CD4-positive, alpha-beta T cell (primary cell): ENCODE measurements around the gene TLE2. TPM values are rescaled to one million over a fixed set of nuclear protein-coding genes. Genes with fewer than 3 reads are reported as not detected.
A peak's percentile ranks its signal among the peaks of the same experiment; 100 is the strongest.

Experiments used
- ATAC-seq: fragments of 200-7000 bp; cut with Tn5 transposase; one replicate; pipeline ENCODE4 v1.10.0; 2022; ENCODE audit warnings: mild to moderate bottlenecking; ENCODE audit not compliant: poor library complexity
- CTCF ChIA-PET: fragments of 350-600 bp; sonication (Branson Sonifier 250); formaldehyde crosslinking; loops from one replicate; lab custom pipeline; 2021; ENCODE audit warnings: antibody characterized with exemption, inconsistent platforms; lab: Charles Lee
- POLR2A ChIA-PET: fragments of 350-600 bp; sonication (Branson Sonifier 250); formaldehyde crosslinking; loops from one replicate; lab custom pipeline; 2021; ENCODE audit warnings: antibody characterized with exemption, inconsistent platforms; lab: Charles Lee
- DNase-seq, 14 experiments: peaks; one replicate each; pipeline ENCODE4 v3.0.0-alpha.2; 2013 to 2020; ENCODE audit warnings: mixed read lengths in 2 of 14
- H3K27ac ChIP-seq, 2 donors: one replicate each; pipeline versions ENCODE4 v1.5.1 to v1.7.0; 2013; ENCODE audit warnings: low read length in 2 of 2, low read depth in 1 of 2, mild to moderate bottlenecking in 1 of 2
- H3K27me3 ChIP-seq, 2 experiments: 1 replicate in 1 of 2; 2 replicates in 1 of 2; pipeline versions ENCODE4 v1.6.1 to v1.7.0; 2013; ENCODE audit warnings: low read length in 2 of 2, control low read depth in 1 of 2, mild to moderate bottlenecking in 1 of 2, moderate library complexity in 1 of 2; ENCODE audit not compliant: insufficient read depth in 2 of 2, control insufficient read depth in 1 of 2
- H3K36me3 ChIP-seq: one replicate; pipeline ENCODE4 v1.6.1; 2013; ENCODE audit warnings: low read length, control low read depth; ENCODE audit not compliant: insufficient read depth
- H3K4me1 ChIP-seq: one replicate; pipeline ENCODE4 v1.6.1; 2013; ENCODE audit warnings: low read length, control low read depth; ENCODE audit not compliant: insufficient read depth
- H3K4me3 ChIP-seq: one replicate; pipeline ENCODE4 v1.5.1; 2013; ENCODE audit warnings: mild to moderate bottlenecking, low read length, moderate library complexity
- H3K9me3 ChIP-seq, 2 experiments: 1 replicate in 1 of 2; 2 replicates in 1 of 2; pipeline versions ENCODE4 v1.6.1 to v1.7.0; 2013; ENCODE audit warnings: low read length in 2 of 2, mild to moderate bottlenecking in 2 of 2, control low read depth in 1 of 2, moderate library complexity in 1 of 2; ENCODE audit not compliant: control insufficient read depth in 1 of 2, insufficient read depth in 1 of 2
- H3K27ac Mint-ChIP-seq: one replicate; pipeline ENCODE4 v1.8.0; 2020; ENCODE audit warnings: mixed read lengths
- H3K27me3 Mint-ChIP-seq: one replicate; pipeline ENCODE4 v1.8.0; 2021; ENCODE audit warnings: mixed read lengths
- H3K36me3 Mint-ChIP-seq: one replicate; pipeline ENCODE4 v1.8.0; 2021; ENCODE audit warnings: low read depth, mixed read lengths
- H3K4me1 Mint-ChIP-seq: one replicate; pipeline ENCODE4 v1.8.0; 2021; ENCODE audit warnings: low read depth, mixed read lengths
- H3K4me3 Mint-ChIP-seq: one replicate; pipeline ENCODE4 v1.8.0; 2020; ENCODE audit warnings: mild to moderate bottlenecking, mixed read lengths
- H3K9me3 Mint-ChIP-seq: one replicate; pipeline ENCODE4 v1.8.0; 2020; ENCODE audit warnings: mixed read lengths
- CTCF ChIP-seq: fragments of 200-600 bp; IDR thresholded peaks from one replicate; pipeline ENCODE4 v1.8.0; 2022; ENCODE audit warnings: antibody characterized with exemption, mild to moderate bottlenecking
- intact Hi-C, 2 experiments: fragments of 100-400 bp; cut with DNase I in 1 of 2; cut with micrococcal nuclease in 1 of 2; formaldehyde crosslinking; loops; one replicate each; pipeline versions ENCODE4 v1.15.1 to v1.9.0; 2023 to 2025; cut with DNase I, micrococcal nuclease
- total RNA-seq, 174 experiments: library from RNA in 2 of 174; stranded (reverse) in 2 of 174; gene quantifications; one replicate each; pipeline ENCODE4 v1.2.3 and lab custom pipeline; 2021 to 2026

The TLE2 gene
- total RNA-seq, 2 experiments from 2014 or later = 23.9 to 25.0 TPM

DNA sequence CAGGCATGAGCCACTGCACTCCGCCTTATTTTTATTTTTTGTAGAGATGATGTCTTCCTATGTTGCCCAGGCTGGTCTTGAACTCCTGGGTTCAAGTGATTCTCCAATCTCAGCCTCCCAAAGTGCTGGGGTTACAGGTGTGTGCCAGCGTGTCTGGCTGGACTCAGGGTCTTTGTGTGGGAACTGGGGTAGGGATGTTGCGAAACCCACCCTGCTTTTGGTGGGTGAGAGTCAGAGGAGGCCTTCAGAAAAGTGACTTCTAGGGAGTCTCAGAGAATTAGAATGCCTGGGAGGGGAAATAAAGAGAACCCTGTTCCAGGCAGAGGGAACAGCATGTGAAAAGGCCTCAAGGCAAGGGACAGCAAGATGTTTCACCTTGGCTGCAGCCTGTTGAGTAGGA lies 20.0 kb upstream of the TLE2 start:
- no peaks in the 10 kb centered on the region for H3K9me3 Mint-ChIP-seq
- ChIA-PET POLR2A (interaction anchor here (8.9 kb wide), 2 partner anchors 11 to 12 kb away, joined by 80 to 140 read pairs; partner anchors contain the start of gene TLE5), CTCF (no interaction called here)
- Histone ChIP-seq H3K36me3 (peaks cover 11% of the 10 kb centered on the region), H3K4me1 (peaks cover 41% of the 10 kb centered on the region), H3K4me3 (no peak overlapping the region), H3K27me3 (no peaks in the 10 kb centered on the region), H3K27ac (no peak overlapping the region), H3K9me3 (peaks cover 0 to 3% of the 10 kb centered on the region in 2 experiments)
- no peaks in the 10 kb centered on the region for H3K27me3 Mint-ChIP-seq
- no peak for TF ChIP-seq CTCF
- H3K4me3 Mint-ChIP-seq = peak overlapping the region; percentile 69
- DNase-seq = no peak
- H3K27ac Mint-ChIP-seq = peak overlapping the region; percentile 91
- ATAC-seq = no peak
- peaks cover 43% of the 10 kb centered on the region for H3K4me1 Mint-ChIP-seq
- intact Hi-C loops = loop anchor here in 1 of 2 experiments (5.0 kb wide), 1 partner anchor 128 kb away; the partner anchor contains the start of gene S1PR4
- peaks cover 17% of the 10 kb centered on the region for H3K36me3 Mint-ChIP-seq

- peaks cover 11% of the 10 kb centered on the region for H3K36me3 Mint-ChIP-seq
- ChIA-PET CTCF (no interaction called here), POLR2A (interaction anchor here (0.7 to 8.9 kb wide), 5 partner anchors 11 to 1151 kb away, joined by 3 to 140 read pairs (median 5); partner anchors contain the start of gene TLE5)
- TF ChIP-seq CTCF = no peak
- H3K27me3 ChIP-seq = no peaks in the 10 kb centered on the region
- no peak overlapping the region for H3K27ac ChIP-seq
- peaks cover 40% of the 10 kb centered on the region for H3K4me1 Mint-ChIP-seq
- ATAC-seq (no peak), DNase-seq (no peak)
- H3K27me3 Mint-ChIP-seq = no peaks in the 10 kb centered on the region
- intact Hi-C loops = loop anchor here in 1 of 2 experiments (5.0 kb wide), 1 partner anchor 129 kb away; the partner anchor contains the start of gene S1PR4
- peak overlapping the region; percentile 96 for H3K27ac Mint-ChIP-seq
- H3K9me3 ChIP-seq = peaks cover 0 to 4% of the 10 kb centered on the region in 2 experiments
- peaks cover 3% of the 10 kb centered on the region for H3K36me3 ChIP-seq
- H3K4me3 Mint-ChIP-seq = peak overlapping the region; percentile 96
- no peaks in the 10 kb centered on the region for H3K9me3 Mint-ChIP-seq
- H3K4me1 ChIP-seq = peaks cover 32% of the 10 kb centered on the region
- peak overlapping the region; percentile 60 for H3K4me3 ChIP-seq
These were observed 19.1 kb upstream of the TLE2 start for GRCh38 chr19:3048190-3048533.

DNA sequence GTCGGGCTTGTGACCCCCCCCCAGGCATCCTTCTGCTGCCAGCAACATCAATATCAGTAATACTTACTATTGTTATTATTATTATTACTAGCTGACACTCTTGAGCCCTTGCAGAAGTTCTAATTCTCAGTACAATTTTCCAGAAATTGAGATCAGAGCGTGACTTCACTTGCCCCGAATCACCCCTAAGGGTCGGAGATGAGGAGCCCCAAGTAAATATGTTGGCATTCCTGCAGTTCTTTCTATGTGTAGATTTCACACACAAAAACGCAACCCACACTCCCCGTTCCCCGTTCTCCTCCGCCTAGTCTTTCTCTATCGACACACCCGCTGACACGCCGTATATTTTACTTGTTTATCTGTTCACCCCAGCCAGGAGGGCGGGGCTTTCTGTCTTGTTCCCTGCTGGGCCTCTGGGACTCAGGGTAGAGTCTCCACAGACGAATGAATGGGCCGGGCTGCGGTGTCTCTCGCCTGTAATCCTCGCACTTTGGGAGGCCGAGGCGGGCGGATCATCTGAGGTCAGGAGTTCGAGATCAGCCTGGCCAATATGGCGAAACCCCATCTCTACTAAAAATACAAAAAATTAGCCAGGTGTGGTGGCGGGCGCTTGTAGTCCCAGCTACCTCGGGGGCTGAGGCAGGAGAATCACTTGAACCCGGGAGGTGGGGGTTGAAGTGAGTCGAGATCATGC lies 18.6 kb upstream of the TLE2 start:
- DNase-seq = peak; percentile 58 to 90 (median 79)
- Histone ChIP-seq H3K27me3 (no peaks in the 10 kb centered on the region), H3K27ac (peak overlapping the region in 1 of 2 donors; percentile 9), H3K36me3 (no peaks in the 10 kb centered on the region), H3K9me3 (peaks cover 0 to 4% of the 10 kb centered on the region in 2 experiments), H3K4me1 (peaks cover 34% of the 10 kb centered on the region), H3K4me3 (peak overlapping the region; percentile 60)
- CTCF ChIA-PET = interaction anchor here (1.0 kb wide), 1 partner anchor 56 kb away, joined by 3 read pairs; no protein-coding TSS in a partner anchor
- no peaks in the 10 kb centered on the region for H3K9me3 Mint-ChIP-seq
- peaks cover 6% of the 10 kb centered on the region for H3K36me3 Mint-ChIP-seq
- intact Hi-C loops = loop anchor here (1.0 to 5.0 kb wide), 4 partner anchors 11 to 130 kb away; partner anchors contain the start of gene S1PR4 (in 1 of the 2)
- peak overlapping the region; percentile 96 for H3K4me3 Mint-ChIP-seq
- peak overlapping the region; percentile 96 for H3K27ac Mint-ChIP-seq
- TF ChIP-seq CTCF = no peak
- POLR2A ChIA-PET = interaction anchor here (0.7 to 8.9 kb wide), 5 partner anchors 10 to 1151 kb away, joined by 3 to 140 read pairs (median 5); partner anchors contain the start of gene TLE5
- H3K27me3 Mint-ChIP-seq = no peaks in the 10 kb centered on the region
- ATAC-seq = peak; percentile 98
- H3K4me1 Mint-ChIP-seq = peaks cover 38% of the 10 kb centered on the region
